Neural cell (in vitro differentiated cells): ENCODE measurements around the gene COLEC12. TPM values are rescaled to one million over a fixed set of nuclear protein-coding genes. Genes with fewer than 3 reads are reported as not detected.

Experiments
- H2AFZ ChIP-seq: fragments of 200-600, 300-800 bp; sonication (generic), shearing (Covaris generic); 2 replicates; pipeline ENCODE4 v1.6.0; 2014; ENCODE audit warnings: low read depth, mild to moderate bottlenecking, antibody characterized with exemption, low read length, moderate library complexity
- H3F3A ChIP-seq: fragments of 200-600 bp; shearing (Covaris generic); 2 replicates; pipeline ENCODE4 v1.6.1; 2016; ENCODE audit warnings: mild to moderate bottlenecking, moderate library complexity, mixed read lengths, antibody characterized with exemption, low read length; ENCODE audit not compliant: insufficient read depth, poor library complexity, severe bottlenecking
- H3K27ac ChIP-seq: fragments of 200-600, 300-800 bp; sonication (generic), shearing (Covaris generic); 2 replicates; pipeline ENCODE4 v1.5.1; 2014; ENCODE audit warnings: mild to moderate bottlenecking, low read length, moderate library complexity
- H3K27me3 ChIP-seq: fragments of 300-800, 200-600 bp; sonication (generic), shearing (Covaris generic); 2 replicates; pipeline ENCODE4 v1.6.0; 2014; ENCODE audit warnings: mild to moderate bottlenecking, low read depth, low read length, moderate library complexity; ENCODE audit not compliant: insufficient read depth
- H3K36me3 ChIP-seq: fragments of 300-800, 200-600 bp; sonication (generic), shearing (Covaris generic); 2 replicates; pipeline ENCODE4 v1.5.1; 2014; ENCODE audit warnings: mild to moderate bottlenecking, antibody characterized with exemption, low read length, moderate library complexity; ENCODE audit not compliant: insufficient read depth
- H3K4me2 ChIP-seq: fragments of 300-800, 200-600 bp; sonication (generic), shearing (Covaris generic); 2 replicates; pipeline ENCODE4 v1.6.0; 2014; ENCODE audit warnings: mild to moderate bottlenecking, low read length
- H3K4me3 ChIP-seq: fragments of 300-800, 200-600 bp; sonication (generic), shearing (Covaris generic); 2 replicates; pipeline ENCODE4 v1.5.1; 2014; ENCODE audit warnings: mild to moderate bottlenecking, low read length, moderate library complexity
- H3K79me2 ChIP-seq: fragments of 200-600 bp; shearing (Covaris generic); replicated peaks from 2 replicates; pipeline ENCODE4 v1.6.0; 2014; ENCODE audit warnings: mild to moderate bottlenecking, low read length, moderate library complexity; ENCODE audit not compliant: insufficient read depth
- H3K9ac ChIP-seq: fragments of 300-800, 200-600 bp; sonication (generic), shearing (Covaris generic); 2 replicates; pipeline ENCODE4 v1.6.1; 2016; ENCODE audit warnings: mild to moderate bottlenecking, low read length, mixed read lengths
- H3K9me2 ChIP-seq: fragments of 200-600 bp; shearing (Covaris generic); 2 replicates; pipeline ENCODE4 v1.6.1; 2016; ENCODE audit warnings: mild to moderate bottlenecking, low read length, mixed read lengths; ENCODE audit not compliant: insufficient read depth
- H3K9me3 ChIP-seq: fragments of 200-600, 300-800 bp; sonication (generic), shearing (Covaris generic); 2 replicates; pipeline ENCODE4 v1.6.1; 2016; ENCODE audit warnings: mild to moderate bottlenecking, mixed run types, low read length, moderate library complexity, mixed read lengths
- H4K20me1 ChIP-seq: fragments of 200-600 bp; shearing (Covaris generic); 2 replicates; pipeline ENCODE4 v1.6.1; 2016; ENCODE audit warnings: mild to moderate bottlenecking, mixed run types; ENCODE audit not compliant: insufficient read depth
- EP300 ChIP-seq: fragments of 450-650 bp; conservative IDR thresholded peaks from 2 replicates; pipeline ENCODE4 v1.6.1; 2014; ENCODE audit warnings: antibody characterized with exemption, mild to moderate bottlenecking, moderate library complexity; ENCODE audit not compliant: poor library complexity, severe bottlenecking
- EZH2 ChIP-seq: fragments of 200-600, 300-800 bp; shearing (Covaris generic), sonication (generic); IDR thresholded peaks from 2 replicates; pipeline ENCODE4 v1.6.1; 2014; ENCODE audit warnings: antibody characterized with exemption, low read length, borderline replicate concordance, mild to moderate bottlenecking; ENCODE audit not compliant: insufficient read depth, poor library complexity, severe bottlenecking
- MXI1 ChIP-seq: fragments of 450-650 bp; conservative IDR thresholded peaks from 2 replicates; pipeline ENCODE4 v1.6.1; 2014; ENCODE audit warnings: antibody characterized with exemption, mild to moderate bottlenecking; ENCODE audit not compliant: poor library complexity, severe bottlenecking
- POLR2AphosphoS5 ChIP-seq: IDR thresholded peaks from 2 replicates; pipeline ENCODE4 v1.6.1; 2012
- RAD21 ChIP-seq: fragments of 450-650 bp; conservative IDR thresholded peaks from 2 replicates; pipeline ENCODE4 v1.6.1; 2014; ENCODE audit warnings: antibody characterized with exemption, mild to moderate bottlenecking, moderate library complexity
- TAF1 ChIP-seq: IDR thresholded peaks from 2 replicates; pipeline ENCODE4 v1.6.1; 2012; ENCODE audit warnings: low read depth
- polyA plus RNA-seq: library from polyadenylated mRNA; depleted of rRNA; stranded (reverse); fragments of >200 nt; gene quantifications from 2 replicates; pipeline ENCODE4 v1.2.3, GENCODE V29; 2014
- TF ChIP-seq, protein P1 (sequence below): IDR thresholded peaks from 2 replicates; pipeline ENCODE4 v1.6.1; 2012; ENCODE audit warnings: borderline replicate concordance
- TF ChIP-seq, protein P2 (sequence below): fragments of 450-650 bp; IDR thresholded peaks from 2 replicates; pipeline ENCODE4 v1.5.1; 2014; ENCODE audit warnings: antibody characterized with exemption, mild to moderate bottlenecking, moderate library complexity; ENCODE audit not compliant: poor library complexity, severe bottlenecking

COLEC12 gene
- polyA plus RNA-seq, 1 donor from 2014 or later: 0.42 TPM

DNA sequence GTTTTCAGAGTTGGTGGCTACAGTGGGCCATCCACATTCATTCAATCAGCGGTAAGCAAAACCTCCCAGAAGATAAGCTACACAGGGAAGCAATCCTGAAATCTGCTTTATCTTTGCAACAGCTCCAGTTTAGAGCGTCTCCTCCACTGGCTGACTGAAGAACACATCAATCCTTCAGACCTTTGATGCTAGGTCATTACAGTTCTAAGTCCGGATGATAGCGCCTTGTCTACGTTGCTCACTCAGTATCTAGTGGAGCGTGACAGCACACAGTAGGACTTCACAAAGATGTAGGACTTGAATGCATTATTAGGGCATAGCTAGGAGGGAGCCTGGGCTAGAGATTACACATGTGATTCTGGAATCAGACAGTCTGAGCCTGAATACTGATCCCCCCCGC, 5.0 kb downstream of the COLEC12 start:
- no peaks in the 10 kb centered on the region for H3K79me2 ChIP-seq
- TF ChIP-seq TAF1 (no peak), EZH2 (no peak), EP300 (no peak), MXI1 (no peak), RAD21 (no peak)
- no peak overlapping the region for H3K9ac ChIP-seq
- H3K4me3 ChIP-seq: no peak overlapping the region
- no peaks in the 10 kb centered on the region for H3K36me3 ChIP-seq
- no peaks in the 10 kb centered on the region for H4K20me1 ChIP-seq
- H3K27ac ChIP-seq: no peak overlapping the region
- peaks cover 29% of the 10 kb centered on the region for H3K27me3 ChIP-seq
- H3F3A ChIP-seq: no peaks in the 10 kb centered on the region
- no peak overlapping the region for H3K4me2 ChIP-seq
- no peak overlapping the region for H2AFZ ChIP-seq
- H3K9me3 ChIP-seq: no peaks in the 10 kb centered on the region
- H3K9me2 ChIP-seq: no peaks in the 10 kb centered on the region

DNA sequence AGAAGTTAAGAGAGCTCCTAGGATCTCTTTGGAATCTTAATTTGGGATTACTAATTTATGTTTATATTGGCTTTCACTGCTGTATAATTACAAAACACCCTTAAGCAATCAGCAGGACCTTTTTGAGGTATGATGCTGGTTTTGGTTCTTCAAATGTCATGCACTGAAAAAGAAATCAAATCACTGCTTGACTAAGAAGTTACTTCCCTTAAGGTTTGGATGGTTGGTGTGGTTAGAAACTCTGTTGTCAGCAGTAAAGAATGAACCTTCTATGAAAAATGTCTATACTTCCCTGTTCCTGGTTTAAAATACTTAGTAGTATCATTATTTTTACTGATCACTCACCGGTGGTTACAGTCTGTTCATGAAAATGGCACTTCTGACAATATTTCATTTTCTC, 5.5 kb downstream of the COLEC12 start:
- H3F3A ChIP-seq: no peaks in the 10 kb centered on the region
- no peak overlapping the region for H3K27ac ChIP-seq
- H3K36me3 ChIP-seq: no peaks in the 10 kb centered on the region
- H3K4me2 ChIP-seq: no peak overlapping the region
- H2AFZ ChIP-seq: no peak overlapping the region
- no peaks in the 10 kb centered on the region for H3K9me2 ChIP-seq
- H3K4me3 ChIP-seq: no peak overlapping the region
- H4K20me1 ChIP-seq: no peaks in the 10 kb centered on the region
- H3K27me3 ChIP-seq: peaks cover 26% of the 10 kb centered on the region
- no peak overlapping the region for H3K9ac ChIP-seq
- no peak for TF ChIP-seq POLR2AphosphoS5
- TF ChIP-seq, protein P1, sequence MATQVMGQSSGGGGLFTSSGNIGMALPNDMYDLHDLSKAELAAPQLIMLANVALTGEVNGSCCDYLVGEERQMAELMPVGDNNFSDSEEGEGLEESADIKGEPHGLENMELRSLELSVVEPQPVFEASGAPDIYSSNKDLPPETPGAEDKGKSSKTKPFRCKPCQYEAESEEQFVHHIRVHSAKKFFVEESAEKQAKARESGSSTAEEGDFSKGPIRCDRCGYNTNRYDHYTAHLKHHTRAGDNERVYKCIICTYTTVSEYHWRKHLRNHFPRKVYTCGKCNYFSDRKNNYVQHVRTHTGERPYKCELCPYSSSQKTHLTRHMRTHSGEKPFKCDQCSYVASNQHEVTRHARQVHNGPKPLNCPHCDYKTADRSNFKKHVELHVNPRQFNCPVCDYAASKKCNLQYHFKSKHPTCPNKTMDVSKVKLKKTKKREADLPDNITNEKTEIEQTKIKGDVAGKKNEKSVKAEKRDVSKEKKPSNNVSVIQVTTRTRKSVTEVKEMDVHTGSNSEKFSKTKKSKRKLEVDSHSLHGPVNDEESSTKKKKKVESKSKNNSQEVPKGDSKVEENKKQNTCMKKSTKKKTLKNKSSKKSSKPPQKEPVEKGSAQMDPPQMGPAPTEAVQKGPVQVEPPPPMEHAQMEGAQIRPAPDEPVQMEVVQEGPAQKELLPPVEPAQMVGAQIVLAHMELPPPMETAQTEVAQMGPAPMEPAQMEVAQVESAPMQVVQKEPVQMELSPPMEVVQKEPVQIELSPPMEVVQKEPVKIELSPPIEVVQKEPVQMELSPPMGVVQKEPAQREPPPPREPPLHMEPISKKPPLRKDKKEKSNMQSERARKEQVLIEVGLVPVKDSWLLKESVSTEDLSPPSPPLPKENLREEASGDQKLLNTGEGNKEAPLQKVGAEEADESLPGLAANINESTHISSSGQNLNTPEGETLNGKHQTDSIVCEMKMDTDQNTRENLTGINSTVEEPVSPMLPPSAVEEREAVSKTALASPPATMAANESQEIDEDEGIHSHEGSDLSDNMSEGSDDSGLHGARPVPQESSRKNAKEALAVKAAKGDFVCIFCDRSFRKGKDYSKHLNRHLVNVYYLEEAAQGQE: no peak
- TF ChIP-seq RAD21: no peak
- no peak for TF ChIP-seq MXI1
- TF ChIP-seq TAF1: no peak
- no peak for TF ChIP-seq EZH2
- TF ChIP-seq EP300: no peak
- TF ChIP-seq, protein P2, sequence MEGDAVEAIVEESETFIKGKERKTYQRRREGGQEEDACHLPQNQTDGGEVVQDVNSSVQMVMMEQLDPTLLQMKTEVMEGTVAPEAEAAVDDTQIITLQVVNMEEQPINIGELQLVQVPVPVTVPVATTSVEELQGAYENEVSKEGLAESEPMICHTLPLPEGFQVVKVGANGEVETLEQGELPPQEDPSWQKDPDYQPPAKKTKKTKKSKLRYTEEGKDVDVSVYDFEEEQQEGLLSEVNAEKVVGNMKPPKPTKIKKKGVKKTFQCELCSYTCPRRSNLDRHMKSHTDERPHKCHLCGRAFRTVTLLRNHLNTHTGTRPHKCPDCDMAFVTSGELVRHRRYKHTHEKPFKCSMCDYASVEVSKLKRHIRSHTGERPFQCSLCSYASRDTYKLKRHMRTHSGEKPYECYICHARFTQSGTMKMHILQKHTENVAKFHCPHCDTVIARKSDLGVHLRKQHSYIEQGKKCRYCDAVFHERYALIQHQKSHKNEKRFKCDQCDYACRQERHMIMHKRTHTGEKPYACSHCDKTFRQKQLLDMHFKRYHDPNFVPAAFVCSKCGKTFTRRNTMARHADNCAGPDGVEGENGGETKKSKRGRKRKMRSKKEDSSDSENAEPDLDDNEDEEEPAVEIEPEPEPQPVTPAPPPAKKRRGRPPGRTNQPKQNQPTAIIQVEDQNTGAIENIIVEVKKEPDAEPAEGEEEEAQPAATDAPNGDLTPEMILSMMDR: no peak
- no peaks in the 10 kb centered on the region for H3K9me3 ChIP-seq
- H3K79me2 ChIP-seq: no peaks in the 10 kb centered on the region
